ENCODE measurements around the gene SYNDIG1. TPM values are rescaled to one million over a fixed set of nuclear protein-coding genes. Genes with fewer than 3 reads are reported as not detected.

SYNDIG1 gene
- polyA plus RNA-seq, 2 of the 4 experiments (the other 2 are of a cell fraction), result 0.96 to 2.6 TPM

GRCh38 chr20:24683676-24684075, 214.2 kb downstream of the SYNDIG1 start (continued):
- TF ChIP-seq ZNF302 (CRISPR knock-in tag; IDR thresholded peaks at IDR 0.05), result no peak

- Histone ChIP-seq H3K27ac (no peak overlapping the region), H3K9me3 (peaks cover 18% of the 10 kb centered on the region), H3K4me2 (no peak overlapping the region), H3K4me1 (no peaks in the 10 kb centered on the region), H3K4me3 (no peak overlapping the region)
- TF ChIP-seq ATOH8 (CRISPR knock-in tag; IDR thresholded peaks at IDR 0.05; ENCODE audit: low read depth) (no peak), FOSB (CRISPR knock-in tag; IDR thresholded peaks at IDR 0.05) (no peak), ESRRA (IDR thresholded peaks at IDR 0.05; ENCODE audit: borderline replicate concordance, low read length) (no peak), KDM5A (IDR thresholded peaks at IDR 0.05) (no peak), CBX8 (IDR thresholded peaks at IDR 0.05) (no peak), NFE2L2 (conservative IDR thresholded peaks at IDR 0.05; ENCODE audit: low read length) (no peak), CHD4 (IDR thresholded peaks at IDR 0.05; ENCODE audit: borderline replicate concordance) (no peak), USF2 (IDR thresholded peaks at IDR 0.05) (no peak), ELK1 (IDR thresholded peaks at IDR 0.05; ENCODE audit: low read depth, low read length) (no peak), POLR2A (IDR thresholded peaks at IDR 0.05; ENCODE audit: low read length) (no peak), HEYL (CRISPR knock-in tag; IDR thresholded peaks at IDR 0.05) (no peak), ZNF302 (CRISPR knock-in tag; IDR thresholded peaks at IDR 0.05) (no peak), HDAC2 (IDR thresholded peaks at IDR 0.05) (no peak), HOXB5 (CRISPR knock-in tag; IDR thresholded peaks at IDR 0.05) (no peak), EHF (CRISPR knock-in tag; IDR thresholded peaks at IDR 0.05) (no peak), MAFK (IDR thresholded peaks at IDR 0.05; ENCODE audit: partially characterized antibody) (no peak), FOSL2 (IDR thresholded peaks at IDR 0.05) (no peak), FOSL2 (CRISPR knock-in tag; IDR thresholded peaks at IDR 0.05) (no peak)
- ChIA-PET CTCF (interaction anchor here (0.9 kb wide), 1 partner anchor 20 kb away, joined by 3 read pairs; no protein-coding TSS in a partner anchor), POLR2A (no interaction called here)
- WGBS (ENCODE audit: missing lambda C conversion rate), result 64% methylated on average over 9 of the region's 9 CpGs
- ATAC-seq, result no peak
- FAIRE-seq, result no peak
- DNase-seq (ENCODE audit: low read depth in 1 of 2, low spot score in 1 of 2), result no peak
These were observed 215.0 kb downstream of the SYNDIG1 start for GRCh38 chr20:24684421-24684871.

GRCh38 chr20:24684956-24685691, 215.7 kb downstream of the SYNDIG1 start:
- no peak for TF ChIP-seq ZNF302 (CRISPR knock-in tag; IDR thresholded peaks at IDR 0.05)
- TF ChIP-seq USF2 (IDR thresholded peaks at IDR 0.05), result no peak
- TF ChIP-seq CHD4 (IDR thresholded peaks at IDR 0.05; ENCODE audit: borderline replicate concordance), result no peak
- no peak for TF ChIP-seq TP53 (CRISPR knock-in tag; IDR thresholded peaks at IDR 0.05)
- no peak for TF ChIP-seq CBX2 (IDR thresholded peaks at IDR 0.05; ENCODE audit: borderline replicate concordance, low read depth)
- no peak for TF ChIP-seq NFE2L2 (conservative IDR thresholded peaks at IDR 0.05; ENCODE audit: low read length)
- no peak for TF ChIP-seq GATA3 (IDR thresholded peaks at IDR 0.05; ENCODE audit: borderline replicate concordance)
- no peak for TF ChIP-seq FOXS1 (CRISPR knock-in tag; IDR thresholded peaks at IDR 0.05)
- no peak for TF ChIP-seq EHF (CRISPR knock-in tag; IDR thresholded peaks at IDR 0.05)
- no peak for TF ChIP-seq ELK1 (IDR thresholded peaks at IDR 0.05; ENCODE audit: low read depth, low read length)
- no peak; a peak in 1 of 6 replicates for ATAC-seq
- H3K27ac ChIP-seq, result no peak overlapping the region
- ChIA-PET CTCF (interaction anchor here (0.8 to 1.5 kb wide), 5 partner anchors 11 to 301 kb away, joined by 3 to 5 read pairs (median 3); no protein-coding TSS in a partner anchor), POLR2A (no interaction called here)
- peaks cover 18% of the 10 kb centered on the region for H3K9me3 ChIP-seq
- H3K4me1 ChIP-seq, result no peaks in the 10 kb centered on the region
- 78% methylated on average over 16 of the region's 16 CpGs for WGBS (ENCODE audit: missing lambda C conversion rate)
- no peak overlapping the region for H3K4me3 ChIP-seq
- no peak for FAIRE-seq
- H3K4me2 ChIP-seq, result no peak overlapping the region
- no peak for DNase-seq (ENCODE audit: low read depth in 1 of 2, low spot score in 1 of 2)
